GM20431 (cell line): ENCODE data around the gene ZNFX1.
"Not testable (repeated sequence)": the region's sequence is repeated elsewhere in the genome, so short reads cannot be mapped to it uniquely, and the experiment has no call there.

Experiments
- in situ Hi-C: fragments of 300-500 bp; cut with MseI, MboI; formaldehyde crosslinking; loops from one replicate; pipeline ENCODE4 v1.15.0; 2020; ENCODE audit warnings: low sequenced_read_pairs; ENCODE audit not compliant: unreplicated experiment

ZNFX1 gene

GRCh38 chr20:49294002-49294654 lies 16.3 kb upstream of the ZNFX1 start:
- in situ Hi-C loops = not testable (repeated sequence)

GRCh38 chr20:49293122-49293521 lies 15.3 kb upstream of the ZNFX1 start:
- in situ Hi-C loops = no loop called here

GRCh38 chr20:49292010-49292409 lies 14.2 kb upstream of the ZNFX1 start:
- in situ Hi-C loops = no loop called here

DNA sequence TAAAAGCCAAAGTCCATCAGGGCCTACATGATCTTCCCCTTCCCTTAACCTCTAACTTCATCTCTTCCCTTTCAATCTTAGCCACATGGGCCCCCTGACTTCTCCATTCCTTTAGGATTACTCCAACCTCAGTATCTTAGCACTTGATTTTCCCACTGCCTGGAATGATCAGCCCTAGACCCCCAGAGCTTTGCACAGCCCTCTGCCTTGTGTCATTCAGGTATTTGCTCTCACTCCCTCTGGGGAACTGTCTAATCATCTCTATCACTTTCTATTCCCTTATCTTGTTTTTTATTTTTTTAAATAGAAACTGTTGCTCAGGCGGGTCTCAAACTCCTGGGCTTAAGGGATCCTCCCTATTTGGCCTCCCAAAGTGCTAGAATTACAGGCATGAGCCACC lies 13.3 kb upstream of the ZNFX1 start:
- in situ Hi-C loops = no loop called here

- in situ Hi-C loops = no loop called here
Observed at GRCh38 chr20:49290608-49291191, 12.8 kb upstream of the ZNFX1 start.

GRCh38 chr20:49288784-49289696 lies 11.2 kb upstream of the ZNFX1 start:
- in situ Hi-C loops = no loop called here

- in situ Hi-C loops = no loop called here
Observed at GRCh38 chr20:49288250-49288751, 10.4 kb upstream of the ZNFX1 start.

DNA sequence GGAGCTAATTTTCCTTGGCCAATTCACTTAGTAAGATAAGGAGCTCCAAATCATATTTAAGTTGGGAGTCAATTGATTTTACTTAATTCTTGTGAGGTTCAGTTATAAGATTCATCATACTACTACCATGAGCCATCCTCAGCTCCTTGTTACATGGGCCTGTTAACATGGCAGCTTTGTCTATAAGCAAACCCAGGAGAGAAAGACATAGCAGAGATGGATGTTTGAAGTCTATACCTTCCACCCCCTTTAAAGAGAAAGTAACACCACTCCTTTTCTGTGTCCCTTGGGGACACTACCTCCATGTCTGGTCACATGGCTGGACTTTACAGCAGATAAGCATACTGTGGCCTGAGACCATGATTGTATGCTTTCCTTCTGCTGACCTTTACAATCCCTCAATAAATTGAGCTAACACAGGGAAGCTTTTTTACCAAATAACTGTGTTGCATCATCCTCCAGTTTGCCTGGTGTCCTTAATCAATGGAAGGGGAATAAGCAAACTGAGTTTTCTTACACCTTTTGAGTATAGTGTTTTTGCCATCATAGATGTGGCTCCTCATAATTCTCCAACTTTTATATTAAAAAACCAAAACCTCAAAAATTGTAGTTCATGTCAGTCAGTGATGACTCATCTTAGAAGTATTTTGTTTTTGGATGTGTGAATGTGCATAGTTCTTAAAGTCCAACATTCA lies 9.8 kb upstream of the ZNFX1 start:
- in situ Hi-C loops = no loop called here

GRCh38 chr20:49286689-49287551 lies 9.1 kb upstream of the ZNFX1 start:
- in situ Hi-C loops = no loop called here

DNA sequence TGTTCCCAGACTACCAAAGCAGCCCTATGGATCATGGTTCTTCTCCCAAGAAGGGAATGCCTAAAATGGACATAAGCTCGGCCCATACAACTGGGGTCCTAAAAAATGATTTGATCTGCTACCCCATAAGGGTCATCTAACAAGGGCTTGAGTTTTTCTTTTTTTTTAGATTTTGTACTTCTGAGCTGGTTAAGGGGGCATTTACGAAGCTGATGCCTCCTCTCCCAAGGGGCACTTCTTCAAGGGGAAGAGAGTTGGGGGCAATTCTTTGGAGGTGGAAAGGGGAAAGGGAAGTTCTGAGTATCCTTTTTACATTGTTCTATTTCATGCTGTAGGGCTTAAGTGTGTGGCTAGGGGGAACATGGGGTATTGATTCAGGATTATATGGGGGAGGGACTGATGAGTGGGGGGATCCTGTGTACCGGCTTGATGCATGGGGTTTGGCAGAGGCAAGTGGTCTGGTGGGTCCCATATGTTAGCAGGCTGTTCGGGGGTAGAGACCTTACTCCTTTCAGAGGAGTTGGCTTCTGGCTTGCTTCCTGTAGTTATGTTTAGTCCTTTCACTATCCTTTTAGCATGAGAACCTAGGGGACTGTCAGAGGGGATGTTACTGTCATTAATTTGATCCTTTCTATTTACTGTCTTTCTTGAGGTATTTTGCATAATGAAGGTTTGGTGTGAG lies 8.1 kb upstream of the ZNFX1 start:
- in situ Hi-C loops = no loop called here

DNA sequence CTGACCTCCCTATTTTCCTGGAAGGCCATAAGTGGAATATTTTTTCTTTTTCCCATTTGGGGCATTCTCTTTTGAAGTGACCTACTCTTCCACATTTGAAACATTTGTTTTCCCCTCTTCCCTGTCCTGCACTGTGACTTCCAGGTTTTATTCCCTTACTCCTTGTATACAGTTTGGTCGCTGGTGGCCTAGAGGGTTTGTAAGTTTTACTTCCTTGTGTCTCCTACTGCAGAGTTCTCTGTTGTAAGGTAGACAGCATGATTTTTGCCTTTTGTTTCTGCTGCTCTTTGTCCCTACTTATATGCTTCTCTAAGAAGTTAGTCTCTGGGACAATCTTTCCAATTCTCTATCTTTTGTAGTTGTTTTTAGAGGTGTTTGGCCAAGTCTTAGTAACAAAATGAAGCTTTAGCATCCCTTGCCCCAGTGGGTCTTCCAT lies 7.4 kb upstream of the ZNFX1 start:
- in situ Hi-C loops = no loop called here

- in situ Hi-C loops = no loop called here
Observed at GRCh38 chr20:49284818-49285217, 7.0 kb upstream of the ZNFX1 start.

- in situ Hi-C loops = no loop called here
Observed at GRCh38 chr20:49283703-49284625, 6.1 kb upstream of the ZNFX1 start.

GRCh38 chr20:49283176-49283702 lies 5.4 kb upstream of the ZNFX1 start:
- in situ Hi-C loops = no loop called here

DNA sequence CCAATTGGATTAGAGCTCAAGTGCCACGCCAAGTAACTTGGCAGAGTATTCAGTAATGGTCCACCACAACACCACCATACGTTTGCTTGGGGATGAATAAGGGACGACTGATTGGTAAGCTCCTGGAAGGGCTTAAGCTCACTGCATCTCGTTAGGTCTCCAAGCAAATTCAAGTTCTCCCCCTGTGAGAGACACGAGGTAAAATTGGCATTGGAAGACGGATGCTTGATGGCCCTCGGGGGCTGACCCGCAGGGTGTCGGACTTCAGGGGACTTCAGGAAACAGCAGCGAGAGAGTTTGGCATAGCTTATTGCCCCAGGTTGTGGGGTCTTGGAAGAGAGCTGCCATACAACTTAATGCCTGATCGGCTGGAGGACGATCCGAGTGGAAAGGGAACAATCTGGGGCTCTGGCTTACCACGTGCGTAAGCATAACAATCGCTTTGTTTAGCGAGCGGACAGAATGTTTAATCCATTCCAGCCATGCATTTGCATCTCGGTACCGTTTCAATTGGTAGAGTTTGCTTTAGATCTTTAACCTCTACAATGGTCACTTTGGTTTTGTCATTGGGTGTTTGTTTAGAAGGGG lies 4.8 kb upstream of the ZNFX1 start:
- in situ Hi-C loops = no loop called here

GRCh38 chr20:49281913-49282467 lies 4.1 kb upstream of the ZNFX1 start:
- in situ Hi-C loops = no loop called here
